Measurements from ENCODE around the gene TSPAN17.

TSPAN17 gene

DNA sequence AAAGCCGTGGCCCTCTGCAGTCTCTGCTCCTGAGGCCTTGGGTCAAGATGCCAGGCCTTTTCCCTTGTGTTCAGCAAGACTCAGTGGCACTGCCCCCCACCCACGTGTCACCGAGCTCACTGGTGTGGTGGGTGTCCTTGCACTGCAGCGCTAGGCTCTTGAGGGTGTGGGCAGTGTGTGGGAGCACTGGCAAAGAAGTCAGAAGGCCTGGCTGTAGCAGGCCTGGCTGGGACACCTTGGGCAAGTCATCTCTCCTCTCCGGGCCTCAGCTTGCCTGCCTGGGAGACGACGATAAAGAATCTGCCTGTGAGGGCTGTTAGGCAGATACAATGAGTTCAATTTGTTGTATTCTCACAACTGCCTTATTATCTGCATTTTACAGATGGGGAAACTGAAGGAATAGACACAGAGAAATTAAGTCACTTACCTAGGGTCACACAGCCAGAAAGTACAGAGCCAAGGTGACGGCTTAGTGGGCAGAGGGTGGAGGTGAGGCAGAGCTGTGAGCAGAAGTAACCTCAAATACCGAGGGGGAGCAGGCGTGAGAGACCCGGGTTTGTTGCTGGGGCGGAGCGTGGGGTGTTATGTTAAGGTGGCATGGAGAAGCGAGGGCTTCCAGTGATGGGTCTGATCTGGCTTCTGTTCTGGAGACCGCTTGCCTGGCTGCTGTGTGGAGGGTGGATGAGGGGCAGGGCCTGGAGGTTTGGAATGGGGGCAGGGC, 1.4 kb downstream of the TSPAN17 start:
- H3K4me3 ChIP-seq (ENCODE audit: low read length) = peak overlapping the region; percentile 85
- peaks cover 6% of the 10 kb centered on the region for H3K4me1 ChIP-seq (ENCODE audit: control insufficient read depth, insufficient read depth, low read length)
- H3K9ac ChIP-seq (ENCODE audit: low read length) = no peak overlapping the region
- H3K27ac ChIP-seq (ENCODE audit: low read depth, low read length) = no peak overlapping the region
- H3K27me3 ChIP-seq (ENCODE audit: control insufficient read depth, insufficient read depth, low read length) = no peaks in the 10 kb centered on the region
- peaks cover 3% of the 10 kb centered on the region for H3K36me3 ChIP-seq (ENCODE audit: control insufficient read depth, insufficient read depth, low read length)

DNA sequence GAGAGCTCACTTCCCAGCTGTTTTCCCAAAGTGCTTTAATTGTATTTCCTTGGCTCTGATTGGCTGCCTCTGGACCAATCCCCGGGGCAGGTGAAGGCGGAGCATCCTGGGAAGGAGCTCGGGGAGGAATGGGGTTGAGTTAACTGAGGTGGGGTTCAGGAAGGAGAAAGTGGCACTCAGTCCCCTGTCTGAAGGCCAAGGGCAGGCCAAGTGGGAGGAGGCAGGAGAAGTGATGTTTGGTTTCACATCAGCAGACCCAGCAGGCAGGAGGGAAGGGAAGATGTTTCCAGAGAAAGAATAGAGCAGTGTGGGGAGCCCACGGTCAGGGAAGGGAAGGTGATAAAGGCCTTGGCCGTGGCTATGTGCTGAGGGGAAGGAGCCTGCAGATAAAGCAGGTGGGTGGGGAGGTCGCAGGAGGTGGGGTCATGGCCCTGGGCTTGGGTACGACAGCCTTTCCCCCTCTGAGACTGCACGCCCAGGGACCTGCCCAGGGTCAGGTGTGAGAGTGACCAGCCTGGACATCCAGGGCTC, 3.1 kb downstream of the TSPAN17 start:
- Histone ChIP-seq H3K27ac (ENCODE audit: low read depth, low read length) (no peak overlapping the region), H3K4me3 (ENCODE audit: low read length) (no peak overlapping the region), H3K4me1 (ENCODE audit: control insufficient read depth, insufficient read depth, low read length) (peaks cover 6% of the 10 kb centered on the region), H3K9ac (ENCODE audit: low read length) (no peak overlapping the region), H3K27me3 (ENCODE audit: control insufficient read depth, insufficient read depth, low read length) (no peaks in the 10 kb centered on the region), H3K36me3 (ENCODE audit: control insufficient read depth, insufficient read depth, low read length) (peaks cover 8% of the 10 kb centered on the region)

DNA sequence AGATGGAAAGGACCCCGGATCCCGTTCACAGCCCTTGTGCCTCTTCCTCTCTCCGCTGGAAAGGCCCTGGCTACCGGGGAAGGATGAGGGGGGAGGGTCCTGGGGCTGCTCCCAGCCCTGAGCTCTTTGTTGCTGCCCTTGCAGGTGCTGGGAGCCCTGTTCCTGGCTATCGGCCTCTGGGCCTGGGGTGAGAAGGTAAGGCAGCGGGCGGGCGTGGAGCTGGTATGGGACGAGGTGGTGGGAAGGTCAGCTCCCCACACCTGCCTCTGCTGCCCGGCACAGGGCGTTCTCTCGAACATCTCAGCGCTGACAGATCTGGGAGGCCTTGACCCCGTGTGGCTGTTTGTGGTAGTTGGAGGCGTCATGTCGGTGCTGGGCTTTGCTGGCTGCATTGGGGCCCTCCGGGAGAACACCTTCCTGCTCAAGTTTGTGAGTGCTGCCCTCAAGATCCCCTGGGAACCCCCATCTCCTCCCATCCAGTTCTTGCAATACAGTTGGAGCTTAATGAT, 4.2 kb downstream of the TSPAN17 start:
- Histone ChIP-seq H3K4me1 (ENCODE audit: control insufficient read depth, insufficient read depth, low read length) (peaks cover 6% of the 10 kb centered on the region), H3K27me3 (ENCODE audit: control insufficient read depth, insufficient read depth, low read length) (no peaks in the 10 kb centered on the region), H3K4me3 (ENCODE audit: low read length) (no peak overlapping the region)

DNA sequence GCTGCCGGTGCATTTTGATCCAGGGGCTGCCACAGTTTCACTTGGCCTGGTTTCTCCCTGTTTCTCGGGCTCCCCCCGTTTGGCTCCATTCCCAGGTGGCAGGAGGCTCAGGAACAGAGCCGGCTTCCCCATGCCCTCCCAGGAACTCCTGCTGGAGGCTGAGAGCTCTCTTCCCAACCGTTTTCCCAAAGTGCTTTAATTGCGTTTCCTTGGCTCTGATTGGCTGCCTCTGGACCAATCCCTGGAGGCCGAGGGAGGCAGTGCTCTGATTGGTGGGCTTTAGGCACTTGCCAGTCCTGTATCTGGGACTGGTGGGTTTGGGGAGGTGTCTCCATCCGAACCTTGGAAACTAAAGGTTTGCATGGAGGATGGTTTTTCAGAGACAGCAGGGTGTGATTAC, 4.9 kb downstream of the TSPAN17 start:
- Histone ChIP-seq H3K9ac (ENCODE audit: low read length) (no peak overlapping the region), H3K27ac (ENCODE audit: low read depth, low read length) (no peak overlapping the region), H3K4me1 (ENCODE audit: control insufficient read depth, insufficient read depth, low read length) (peaks cover 6% of the 10 kb centered on the region), H3K4me3 (ENCODE audit: low read length) (no peak overlapping the region), H3K36me3 (ENCODE audit: control insufficient read depth, insufficient read depth, low read length) (peaks cover 8% of the 10 kb centered on the region), H3K27me3 (ENCODE audit: control insufficient read depth, insufficient read depth, low read length) (no peaks in the 10 kb centered on the region)

More for the DNA sequence above, 4.2 kb downstream of the TSPAN17 start:
- H3K36me3 ChIP-seq (ENCODE audit: control insufficient read depth, insufficient read depth, low read length) = peaks cover 8% of the 10 kb centered on the region
- no peak overlapping the region for H3K27ac ChIP-seq (ENCODE audit: low read depth, low read length)
- H3K9ac ChIP-seq (ENCODE audit: low read length) = no peak overlapping the region

DNA sequence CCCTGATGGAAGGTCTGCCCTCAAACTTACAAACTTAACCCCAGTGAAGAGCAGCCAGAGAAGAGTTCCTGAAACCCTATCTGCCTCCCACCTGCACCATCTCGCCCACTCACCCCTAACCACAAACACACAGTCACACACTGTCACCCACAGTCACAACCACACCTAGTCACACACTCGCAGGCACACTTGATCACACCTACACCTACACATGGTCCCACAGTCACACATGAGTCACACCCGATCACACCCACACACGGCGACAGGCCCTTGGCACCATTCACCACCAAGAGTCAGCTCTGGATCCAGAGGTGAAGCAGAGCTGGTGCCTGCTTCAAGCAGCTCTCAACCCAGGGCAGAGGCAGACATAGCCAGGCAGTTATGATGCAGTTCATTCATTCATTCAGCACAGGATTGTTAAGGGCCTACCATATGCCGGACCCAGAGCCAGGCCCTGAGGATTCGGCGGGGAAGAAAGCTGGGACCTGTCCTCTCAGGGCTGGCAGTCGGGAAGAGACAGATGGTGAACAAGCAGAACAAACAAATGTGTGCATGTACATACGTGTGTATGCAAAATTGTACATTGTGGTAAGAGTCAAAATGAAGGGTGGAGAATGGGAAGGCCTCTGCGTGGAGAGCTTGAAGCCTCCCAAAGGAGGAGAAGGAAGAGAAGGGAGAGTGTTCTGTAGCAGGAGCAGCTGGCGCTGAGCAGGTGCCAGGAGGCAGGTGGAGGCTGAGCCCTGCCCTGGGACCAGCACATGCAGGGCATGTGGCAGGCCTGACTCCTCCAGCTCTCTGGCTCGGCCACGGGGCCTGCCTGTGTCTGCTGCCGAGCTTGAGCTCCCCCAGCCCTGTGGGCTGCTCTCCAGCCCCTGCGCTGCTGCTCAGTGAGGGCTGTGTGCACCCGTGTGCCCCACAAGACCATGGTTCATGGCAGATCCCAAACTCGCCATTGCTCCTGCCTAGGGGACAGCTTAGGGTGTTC, 6.4 kb downstream of the TSPAN17 start:
- Histone ChIP-seq H3K9ac (ENCODE audit: low read length) (no peak overlapping the region), H3K27ac (ENCODE audit: low read depth, low read length) (no peak overlapping the region), H3K36me3 (ENCODE audit: control insufficient read depth, insufficient read depth, low read length) (peaks cover 8% of the 10 kb centered on the region), H3K4me1 (ENCODE audit: control insufficient read depth, insufficient read depth, low read length) (no peaks in the 10 kb centered on the region), H3K27me3 (ENCODE audit: control insufficient read depth, insufficient read depth, low read length) (no peaks in the 10 kb centered on the region), H3K4me3 (ENCODE audit: low read length) (no peak overlapping the region)

DNA sequence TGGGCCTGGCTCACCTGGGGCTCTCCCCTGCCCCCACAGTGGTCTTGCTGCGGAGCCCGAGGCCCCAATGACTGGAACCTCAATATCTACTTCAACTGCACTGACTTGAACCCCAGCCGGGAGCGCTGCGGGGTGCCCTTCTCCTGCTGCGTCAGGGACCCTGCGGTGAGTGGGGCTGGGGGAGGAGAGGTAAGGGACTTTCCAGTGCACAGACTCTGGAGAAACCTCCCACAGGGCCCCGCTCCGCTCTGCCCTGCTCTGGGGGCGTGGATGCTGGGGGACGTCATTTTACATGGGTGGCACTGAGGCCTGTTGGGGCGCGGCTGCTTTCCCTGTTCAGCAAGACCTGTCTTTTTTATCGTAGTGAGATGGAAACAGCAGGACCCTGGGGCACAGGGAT, 7.6 kb downstream of the TSPAN17 start:
- Histone ChIP-seq H3K36me3 (ENCODE audit: control insufficient read depth, insufficient read depth, low read length) (peaks cover 8% of the 10 kb centered on the region), H3K27ac (ENCODE audit: low read depth, low read length) (no peak overlapping the region), H3K4me3 (ENCODE audit: low read length) (no peak overlapping the region), H3K27me3 (ENCODE audit: control insufficient read depth, insufficient read depth, low read length) (no peaks in the 10 kb centered on the region), H3K4me1 (ENCODE audit: control insufficient read depth, insufficient read depth, low read length) (no peaks in the 10 kb centered on the region), H3K9ac (ENCODE audit: low read length) (no peak overlapping the region)

DNA sequence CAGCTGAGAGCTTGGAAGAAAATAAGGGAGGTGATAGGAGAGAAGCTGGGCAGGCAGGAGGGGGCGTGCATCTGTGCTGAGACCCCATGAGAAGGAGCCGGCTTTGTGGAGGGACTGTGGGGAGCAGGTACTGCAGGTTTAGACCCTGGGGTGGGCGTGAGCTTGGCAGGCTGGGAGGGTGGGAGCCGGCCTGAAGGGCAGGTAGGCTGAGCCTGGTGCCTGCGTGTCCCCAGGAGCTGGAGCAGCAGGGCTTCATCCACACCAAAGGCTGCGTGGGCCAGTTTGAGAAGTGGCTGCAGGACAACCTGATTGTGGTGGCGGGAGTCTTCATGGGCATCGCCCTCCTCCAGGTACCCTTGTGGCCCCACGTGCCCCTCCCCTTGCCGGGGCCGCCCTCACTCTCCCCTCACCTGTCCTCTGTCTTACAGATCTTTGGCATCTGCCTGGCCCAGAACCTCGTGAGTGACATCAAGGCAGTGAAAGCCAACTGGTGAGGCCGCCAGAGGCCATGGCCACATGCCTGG, 9.2 kb downstream of the TSPAN17 start:
- Histone ChIP-seq H3K27ac (ENCODE audit: low read depth, low read length) (no peak overlapping the region), H3K4me1 (ENCODE audit: control insufficient read depth, insufficient read depth, low read length) (no peaks in the 10 kb centered on the region), H3K36me3 (ENCODE audit: control insufficient read depth, insufficient read depth, low read length) (peaks cover 8% of the 10 kb centered on the region), H3K4me3 (ENCODE audit: low read length) (no peak overlapping the region), H3K27me3 (ENCODE audit: control insufficient read depth, insufficient read depth, low read length) (no peaks in the 10 kb centered on the region), H3K9ac (ENCODE audit: low read length) (no peak overlapping the region)

DNA sequence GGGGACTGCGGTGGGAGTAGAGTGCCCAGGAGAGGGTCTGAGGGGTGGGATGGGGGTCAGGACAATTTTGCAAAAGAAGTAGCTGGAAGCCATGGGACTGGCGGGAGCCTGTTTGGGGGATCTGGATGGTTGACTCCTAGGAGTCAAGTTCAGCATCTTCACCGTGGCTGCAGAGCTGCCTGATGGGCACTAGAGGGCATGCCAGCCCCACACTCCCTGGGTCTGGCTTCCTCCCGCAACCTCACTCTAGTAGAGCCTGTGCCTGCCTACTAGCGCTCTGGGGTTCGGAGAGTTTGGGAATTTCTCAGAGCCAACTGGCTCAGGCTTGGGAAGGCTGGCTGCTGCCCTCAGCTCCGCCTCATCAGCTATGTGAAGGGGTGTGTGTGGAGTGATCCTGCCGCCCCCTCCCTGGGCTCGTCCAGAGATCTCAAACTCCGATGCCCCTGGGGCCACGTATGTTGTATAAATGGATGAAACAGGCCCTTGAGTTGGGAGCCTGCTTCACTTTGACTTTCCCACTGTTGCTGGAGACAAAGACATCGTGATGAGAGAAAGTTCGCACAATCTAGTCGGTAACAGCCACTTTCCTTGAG, 10.8 kb downstream of the TSPAN17 start:
- H3K4me3 ChIP-seq (ENCODE audit: low read length) = peak overlapping the region; percentile 47
- H3K27me3 ChIP-seq (ENCODE audit: control insufficient read depth, insufficient read depth, low read length) = no peaks in the 10 kb centered on the region
- H3K9ac ChIP-seq (ENCODE audit: low read length) = no peak overlapping the region
- H3K4me1 ChIP-seq (ENCODE audit: control insufficient read depth, insufficient read depth, low read length) = no peaks in the 10 kb centered on the region
- no peak overlapping the region for H3K27ac ChIP-seq (ENCODE audit: low read depth, low read length)
- H3K36me3 ChIP-seq (ENCODE audit: control insufficient read depth, insufficient read depth, low read length) = peaks cover 6% of the 10 kb centered on the region

DNA sequence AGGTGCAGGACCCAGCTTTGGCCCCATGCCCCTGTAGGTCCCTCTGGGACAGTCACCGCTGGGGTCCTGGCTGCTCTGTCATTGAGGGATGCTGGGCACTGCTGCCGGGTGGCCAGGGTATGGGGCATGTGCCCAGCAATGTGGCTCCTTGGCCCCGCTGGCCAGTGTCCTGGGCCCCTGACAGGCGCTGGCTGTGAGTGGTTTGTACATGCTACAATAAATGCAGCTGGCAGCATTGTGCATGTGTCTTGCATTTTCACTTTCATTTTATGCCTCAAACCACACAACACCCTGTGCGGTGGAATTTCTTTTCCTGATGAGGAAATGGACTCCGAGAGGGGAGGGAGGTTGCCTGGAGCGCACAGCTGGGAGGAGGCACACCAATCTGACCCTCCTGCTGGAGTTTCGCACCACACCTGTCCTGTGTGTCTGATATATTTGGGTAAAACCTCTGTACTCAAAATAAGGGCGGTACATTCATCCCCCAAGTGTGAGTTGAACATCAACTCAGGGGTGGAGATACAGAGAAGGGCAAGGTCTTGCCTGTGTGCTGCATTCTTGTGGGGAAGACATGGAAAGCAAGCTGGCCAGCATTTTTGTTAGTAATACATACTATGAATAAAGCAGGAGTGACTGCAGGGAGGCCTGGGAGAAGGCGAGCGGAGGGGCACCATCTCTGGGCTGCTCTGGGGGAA, 11.7 kb downstream of the TSPAN17 start:
- no peaks in the 10 kb centered on the region for H3K4me1 ChIP-seq (ENCODE audit: control insufficient read depth, insufficient read depth, low read length)
- H3K9ac ChIP-seq (ENCODE audit: low read length) = no peak overlapping the region
- H3K27ac ChIP-seq (ENCODE audit: low read depth, low read length) = no peak overlapping the region
- H3K4me3 ChIP-seq (ENCODE audit: low read length) = peak overlapping the region; percentile 47
- no peaks in the 10 kb centered on the region for H3K27me3 ChIP-seq (ENCODE audit: control insufficient read depth, insufficient read depth, low read length)
- peaks cover 2% of the 10 kb centered on the region for H3K36me3 ChIP-seq (ENCODE audit: control insufficient read depth, insufficient read depth, low read length)

DNA sequence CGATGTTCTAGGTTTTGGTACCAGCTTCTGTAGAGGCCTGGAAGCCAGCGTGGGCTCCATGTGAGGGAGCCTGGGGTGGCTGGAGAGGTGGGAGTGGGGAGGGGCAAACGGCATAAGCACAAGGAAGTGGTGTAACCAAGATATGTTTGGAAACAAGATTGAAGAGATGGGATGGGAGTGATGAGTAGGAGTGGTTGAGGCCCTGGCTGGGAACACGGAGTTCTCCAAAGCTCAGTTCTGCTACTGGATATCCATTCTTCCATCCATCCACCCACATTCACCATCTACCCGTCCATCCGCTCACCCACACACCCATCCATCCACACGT, 12.2 kb downstream of the TSPAN17 start:
- H3K27me3 ChIP-seq (ENCODE audit: control insufficient read depth, insufficient read depth, low read length) = no peaks in the 10 kb centered on the region
- H3K36me3 ChIP-seq (ENCODE audit: control insufficient read depth, insufficient read depth, low read length) = no peaks in the 10 kb centered on the region
- H3K9ac ChIP-seq (ENCODE audit: low read length) = no peak overlapping the region
- no peaks in the 10 kb centered on the region for H3K4me1 ChIP-seq (ENCODE audit: control insufficient read depth, insufficient read depth, low read length)
- H3K27ac ChIP-seq (ENCODE audit: low read depth, low read length) = no peak overlapping the region
- H3K4me3 ChIP-seq (ENCODE audit: low read length) = peak overlapping the region; percentile 47

DNA sequence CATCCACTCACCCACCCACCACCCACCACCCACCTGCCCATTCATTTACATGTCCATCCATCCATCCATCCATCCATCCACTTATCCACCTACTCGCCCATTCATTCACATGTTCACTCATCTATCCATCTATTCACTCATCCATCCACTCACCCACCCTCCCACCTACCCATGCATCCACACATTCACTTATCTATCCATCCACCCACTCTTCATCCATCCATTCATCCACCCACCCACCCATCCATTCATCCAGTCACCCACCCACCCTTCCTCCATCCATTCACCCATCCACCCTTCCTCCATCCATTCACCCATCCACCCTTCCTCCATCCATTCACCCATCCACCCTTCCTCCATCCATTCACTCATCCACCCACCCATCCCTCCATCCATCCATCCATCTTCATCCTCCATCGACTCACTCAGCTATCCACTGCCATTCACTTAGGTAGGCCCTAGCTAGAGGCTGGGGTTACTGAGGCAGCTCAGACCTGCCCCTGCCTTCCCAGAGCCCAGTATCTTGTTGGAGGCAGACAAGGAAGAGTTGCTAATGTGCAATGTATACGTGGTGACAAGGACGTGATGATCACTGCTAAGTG, 12.7 kb downstream of the TSPAN17 start:
- no peaks in the 10 kb centered on the region for H3K4me1 ChIP-seq (ENCODE audit: control insufficient read depth, insufficient read depth, low read length)
- no peaks in the 10 kb centered on the region for H3K27me3 ChIP-seq (ENCODE audit: control insufficient read depth, insufficient read depth, low read length)
- H3K9ac ChIP-seq (ENCODE audit: low read length) = no peak overlapping the region
- no peak overlapping the region for H3K4me3 ChIP-seq (ENCODE audit: low read length)
- H3K27ac ChIP-seq (ENCODE audit: low read depth, low read length) = no peak overlapping the region
- H3K36me3 ChIP-seq (ENCODE audit: control insufficient read depth, insufficient read depth, low read length) = no peaks in the 10 kb centered on the region
